NCI-H2107 treated with DMSO at 0.1 percent for 48 hours (cell line): ENCODE measurements around the gene NDUFA5.

Experiments used
- DNase-seq: peaks from one replicate; lab custom pipeline; 2025; ENCODE audit not compliant: unreplicated experiment; lab: John Stamatoyannopoulos, UW

Gene NDUFA5

GRCh38 chr7:123557398-123558288 lies at the start of gene NDUFA5:
Gene NDUFA5, minus strand, starts transcription at chr7:123557818. Its CDS starts 23 bp downstream, at chr7:123557795.
- peak; percentile 100 for DNase-seq

- no peak for DNase-seq
Measured at GRCh38 chr7:123604739-123605138, 47.1 kb upstream of the NDUFA5 start.

- DNase-seq = no peak
Measured at GRCh38 chr7:123602648-123603047, 45.0 kb upstream of the NDUFA5 start.

GRCh38 chr7:123601530-123601929 lies 43.9 kb upstream of the NDUFA5 start, which contains the start of gene ASB15:
Gene ASB15, plus strand, starts transcription at chr7:123601821. Its CDS starts 12,682 bp downstream, at chr7:123614503.
- peak; percentile 61 for DNase-seq

- no peak for DNase-seq
Measured at GRCh38 chr7:123600876-123601275, 43.3 kb upstream of the NDUFA5 start.

GRCh38 chr7:123599766-123600165 lies 42.1 kb upstream of the NDUFA5 start:
- no peak for DNase-seq

GRCh38 chr7:123598657-123599056 lies 41.0 kb upstream of the NDUFA5 start:
- DNase-seq = no peak

- peak; percentile 85 for DNase-seq
Measured at GRCh38 chr7:123594813-123595241, 37.2 kb upstream of the NDUFA5 start.

GRCh38 chr7:123588376-123588775 lies 30.8 kb upstream of the NDUFA5 start:
- no peak for DNase-seq

GRCh38 chr7:123583821-123584220 lies 26.2 kb upstream of the NDUFA5 start:
- no peak for DNase-seq

GRCh38 chr7:123581162-123581459 lies 23.5 kb upstream of the NDUFA5 start:
- no peak for DNase-seq

GRCh38 chr7:123580406-123581161 lies 23.0 kb upstream of the NDUFA5 start:
- peak; percentile 88 for DNase-seq

GRCh38 chr7:123579416-123579815 lies 21.8 kb upstream of the NDUFA5 start:
- DNase-seq = no peak

GRCh38 chr7:123573896-123574467 lies 16.4 kb upstream of the NDUFA5 start:
- DNase-seq = no peak

GRCh38 chr7:123573341-123573740 lies 15.7 kb upstream of the NDUFA5 start:
- no peak for DNase-seq

GRCh38 chr7:123571684-123572083 lies 14.1 kb upstream of the NDUFA5 start:
- no peak for DNase-seq

GRCh38 chr7:123571187-123571586 lies 13.6 kb upstream of the NDUFA5 start:
- no peak for DNase-seq

GRCh38 chr7:123570390-123571182 lies 13.0 kb upstream of the NDUFA5 start:
- DNase-seq = no peak

- DNase-seq = no peak
Measured at GRCh38 chr7:123569352-123570010, 11.9 kb upstream of the NDUFA5 start.

GRCh38 chr7:123562121-123562520 lies 4.5 kb upstream of the NDUFA5 start:
- DNase-seq = no peak
